Measurements from ENCODE around the gene ACVR1.
"Not testable (repeated sequence)": the region's sequence is repeated elsewhere in the genome, so short reads cannot be mapped to it uniquely, and the experiment has no call there.

ACVR1 gene

DNA sequence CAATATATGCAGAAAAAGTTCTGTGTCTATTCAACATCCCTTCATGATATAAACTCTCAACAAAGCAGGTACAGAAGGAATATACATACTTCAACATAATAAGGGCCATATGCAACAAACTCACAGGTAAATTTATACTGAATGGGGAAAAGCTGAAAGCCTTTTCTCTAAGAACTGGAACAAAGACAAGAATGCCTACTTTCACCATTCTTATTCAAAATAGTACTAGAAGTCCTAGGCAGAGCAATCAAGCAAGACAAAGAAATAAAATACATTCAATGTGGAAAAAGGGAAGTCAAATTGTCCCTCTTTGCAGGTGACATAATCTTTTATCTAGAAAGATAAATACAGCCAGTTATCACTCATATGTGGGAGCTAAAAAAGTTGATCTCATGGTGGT lies 116.3 kb downstream of the ACVR1 start:
- no peak for DNase-seq (ENCODE audit: low read depth)

DNA sequence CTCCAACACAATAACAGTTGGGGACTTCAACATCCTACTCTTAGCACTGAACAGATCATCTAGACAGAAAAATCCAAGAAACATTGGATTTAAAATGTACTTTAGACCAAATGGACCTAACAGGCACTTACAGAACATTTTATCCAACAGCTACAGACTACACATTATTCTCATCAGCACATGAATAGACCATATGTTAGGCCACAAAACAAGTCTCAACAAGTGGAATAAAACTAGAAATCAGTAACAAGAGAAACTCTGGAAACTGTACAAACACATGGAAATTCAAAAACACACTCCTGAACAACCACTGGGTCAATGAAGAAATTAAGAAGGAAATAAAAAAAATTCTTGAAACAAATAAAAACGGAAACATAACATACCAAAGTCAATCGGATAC lies 117.5 kb downstream of the ACVR1 start:
- DNase-seq (ENCODE audit: low read depth), result no peak

DNA sequence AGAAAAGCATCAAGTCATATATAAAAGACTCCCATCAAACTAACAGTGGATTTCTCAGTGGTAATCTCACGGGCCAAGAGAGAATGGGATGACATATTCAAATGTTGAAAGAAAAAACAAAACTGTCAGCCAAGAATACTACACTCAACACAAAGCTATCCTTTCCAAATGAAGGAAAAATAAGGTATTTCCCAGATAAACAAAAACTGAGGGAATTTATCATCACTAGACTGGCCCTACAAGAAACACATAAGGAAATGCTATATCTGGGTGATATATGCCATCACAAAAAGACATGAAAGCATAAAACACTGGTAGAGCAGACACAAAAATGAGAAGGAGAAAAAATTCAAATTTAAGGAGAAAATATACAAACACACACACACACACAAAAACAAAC lies 118.6 kb downstream of the ACVR1 start:
- DNase-seq (ENCODE audit: low read depth), result no peak

DNA sequence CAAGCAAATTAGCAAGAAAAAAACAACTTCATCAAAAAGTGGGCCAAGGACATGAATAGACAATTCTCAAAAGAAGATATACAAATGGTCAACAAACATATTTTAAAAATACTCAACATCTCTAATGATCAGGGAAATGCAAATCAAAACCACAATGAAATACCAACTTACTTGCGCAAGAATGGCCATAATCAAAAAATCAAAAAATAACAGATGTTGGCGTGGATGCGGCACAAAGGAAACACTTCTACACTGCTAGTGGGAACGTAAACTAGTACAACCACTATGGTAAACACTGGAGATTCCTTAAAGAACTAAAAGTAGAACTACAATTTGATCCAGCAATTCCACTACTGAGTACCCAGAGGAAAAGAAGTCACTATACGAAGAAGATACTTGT lies 119.7 kb downstream of the ACVR1 start:
- not testable (repeated sequence) for DNase-seq (ENCODE audit: low read depth)

DNA sequence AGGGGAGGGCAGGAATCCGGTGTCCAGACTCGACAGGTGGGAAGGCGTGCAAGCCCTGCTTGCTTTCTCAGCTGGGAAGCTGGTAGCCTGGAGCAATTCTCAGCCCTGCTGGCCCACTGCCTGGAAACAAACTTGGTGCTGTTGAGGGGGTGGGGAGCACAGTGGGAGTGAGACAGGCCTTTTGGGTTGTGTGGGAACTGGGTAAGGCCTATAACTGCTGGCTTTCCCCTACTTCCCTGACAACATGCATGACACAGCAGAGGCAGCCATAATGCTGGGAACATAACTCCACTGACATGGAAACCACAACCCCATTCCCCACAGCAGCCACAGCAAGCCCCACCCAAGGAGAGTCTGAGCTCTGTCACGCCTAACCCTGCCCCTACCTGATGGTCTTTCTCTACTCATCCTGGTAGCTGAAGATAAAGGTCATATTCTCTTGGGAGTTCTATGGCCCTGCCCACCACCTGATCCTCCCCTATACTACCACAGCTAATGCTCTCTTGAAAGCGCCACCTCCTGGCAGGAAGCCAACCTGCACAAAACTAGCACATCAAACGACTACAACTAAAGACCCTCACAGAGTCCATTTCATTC lies 124.6 kb downstream of the ACVR1 start:
- peak; percentile 11 for DNase-seq (ENCODE audit: low read depth)

DNA sequence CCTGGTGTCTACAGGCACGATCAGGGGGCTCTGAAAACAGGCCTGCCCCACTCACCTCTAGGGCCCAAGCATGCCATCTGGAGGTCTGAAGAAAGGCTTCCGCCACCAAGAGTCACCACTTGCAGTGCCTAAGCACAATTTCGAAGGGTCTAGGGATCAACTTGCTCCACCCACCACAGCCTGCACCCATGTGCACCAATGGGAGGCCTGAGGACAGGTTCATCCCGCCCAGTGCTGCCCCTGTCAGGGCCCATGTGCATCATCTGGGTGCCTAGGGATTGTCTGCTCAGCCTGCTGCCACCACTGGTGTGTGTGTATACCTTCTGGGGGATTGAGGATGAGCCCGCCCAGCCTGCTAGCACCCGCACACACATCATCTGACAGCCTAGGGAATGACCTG lies 126.4 kb downstream of the ACVR1 start:
- DNase-seq (ENCODE audit: low read depth), result no peak

DNA sequence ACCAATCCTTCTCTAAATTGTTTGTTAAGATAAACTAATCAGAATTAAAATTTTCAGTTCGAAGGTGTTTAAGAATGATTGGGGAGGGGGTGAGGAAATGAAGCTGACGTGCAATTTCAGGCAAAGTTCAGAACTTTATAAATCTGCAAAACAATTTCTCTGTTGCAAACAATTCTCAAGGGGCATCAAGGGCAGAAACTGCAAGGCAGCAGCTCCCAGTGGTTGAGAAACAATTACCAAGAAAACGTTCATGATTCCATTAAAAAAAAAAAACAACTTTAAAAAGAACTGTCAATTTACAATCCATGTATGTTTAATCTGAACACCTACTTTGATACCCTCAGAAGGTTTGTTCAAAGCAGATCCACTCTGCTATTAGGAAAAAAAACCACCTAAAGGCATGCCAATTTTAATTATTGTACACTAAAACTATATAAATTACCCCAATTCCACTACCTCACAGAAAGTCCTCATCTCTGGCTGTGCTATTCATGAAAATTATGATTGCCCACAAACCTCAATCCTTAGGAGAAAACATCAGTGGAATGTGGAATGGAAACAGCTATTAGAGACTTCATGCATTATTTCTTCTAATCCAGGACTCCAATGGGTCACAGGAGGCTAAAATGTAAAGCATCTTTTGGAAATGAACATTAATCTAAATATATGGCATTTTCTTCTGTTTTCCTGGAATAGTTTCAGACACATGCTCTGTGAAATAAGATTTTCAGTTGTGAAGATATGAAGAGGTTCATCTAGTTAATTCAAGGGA lies 127.6 kb downstream of the ACVR1 start:
- DNase-seq (ENCODE audit: low read depth), result no peak

DNA sequence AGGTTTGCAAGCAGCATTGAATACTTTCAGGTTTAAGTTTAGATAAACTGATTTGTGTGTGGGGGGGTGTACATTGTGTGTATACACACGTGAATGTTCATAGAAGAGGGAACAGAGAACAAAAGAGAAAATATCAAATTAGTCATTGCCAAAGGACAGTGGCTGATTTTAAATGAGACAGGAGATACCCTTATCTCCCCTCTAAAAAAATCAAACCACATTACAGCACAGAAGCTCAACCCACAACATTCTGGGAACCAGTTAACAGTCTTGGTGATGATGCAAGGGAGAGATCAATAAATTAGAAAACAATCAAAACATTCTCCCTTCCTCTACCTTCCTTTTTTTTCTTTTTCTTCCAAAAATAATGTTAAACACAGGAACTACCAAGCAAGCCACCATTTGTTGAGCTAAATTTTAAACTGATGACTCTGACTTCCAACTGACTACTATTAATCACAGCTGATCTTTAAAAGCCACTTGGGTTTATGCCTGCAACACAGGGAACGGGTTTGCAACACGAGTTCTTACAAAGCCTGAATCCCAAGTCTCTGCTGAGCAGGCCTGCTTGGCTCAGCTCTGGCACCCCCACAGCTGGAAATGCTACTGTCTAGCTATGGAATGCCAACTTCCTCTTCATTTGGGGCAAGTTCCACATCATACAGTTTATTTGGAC lies 128.3 kb downstream of the ACVR1 start:
- no peak for DNase-seq (ENCODE audit: low read depth)

DNA sequence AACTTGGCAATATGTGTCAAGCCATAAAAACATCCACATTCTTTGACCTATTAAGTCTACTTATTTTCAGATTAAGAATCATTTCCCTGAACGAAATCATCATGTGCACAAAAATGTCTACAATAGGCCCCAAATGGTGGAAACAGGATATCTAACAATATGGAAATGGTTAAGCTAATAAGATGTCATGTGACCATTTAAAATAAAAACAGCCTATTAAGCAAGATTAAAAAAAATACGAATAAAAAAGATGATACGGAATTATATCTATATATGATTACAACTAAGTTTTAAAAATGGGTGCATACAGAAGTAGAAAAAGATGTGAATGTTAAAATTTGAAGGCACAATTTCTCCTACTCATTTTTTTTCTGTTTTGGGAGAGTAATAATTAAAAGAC lies 128.8 kb downstream of the ACVR1 start:
- no peak for DNase-seq (ENCODE audit: low read depth)

DNA sequence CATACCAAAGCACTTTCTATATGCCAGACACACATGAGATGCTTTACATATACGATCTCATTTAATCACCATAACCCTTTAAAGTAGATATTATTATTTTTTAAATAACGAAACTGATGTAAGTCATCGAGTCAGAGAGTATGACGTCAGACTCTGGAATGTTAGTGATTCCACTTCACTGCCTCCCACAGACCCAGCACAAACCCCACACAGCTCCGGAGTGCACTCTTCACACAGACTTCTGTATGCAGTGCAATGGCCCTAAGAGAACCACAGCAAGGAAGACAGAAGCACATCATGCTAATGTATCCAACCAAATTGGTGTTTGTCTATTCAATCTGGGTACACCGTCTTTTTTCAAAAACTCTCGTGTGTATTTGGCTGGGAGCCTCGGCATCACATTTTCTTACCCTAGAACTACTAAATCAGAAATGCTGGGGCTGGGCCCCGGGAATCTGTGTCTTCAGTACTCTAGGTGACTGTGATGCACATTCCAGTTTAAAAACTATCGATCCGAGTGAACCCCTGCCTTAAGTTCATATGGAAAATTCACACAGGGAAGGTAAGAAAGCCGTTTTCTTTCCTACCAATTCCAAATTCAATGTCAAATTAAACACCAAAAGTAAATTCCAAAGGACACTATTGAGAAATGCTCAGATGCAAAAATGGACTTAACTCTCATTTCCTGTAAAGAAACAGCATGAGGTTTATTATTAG lies 129.7 kb downstream of the ACVR1 start:
- no peak for DNase-seq (ENCODE audit: low read depth)

DNA sequence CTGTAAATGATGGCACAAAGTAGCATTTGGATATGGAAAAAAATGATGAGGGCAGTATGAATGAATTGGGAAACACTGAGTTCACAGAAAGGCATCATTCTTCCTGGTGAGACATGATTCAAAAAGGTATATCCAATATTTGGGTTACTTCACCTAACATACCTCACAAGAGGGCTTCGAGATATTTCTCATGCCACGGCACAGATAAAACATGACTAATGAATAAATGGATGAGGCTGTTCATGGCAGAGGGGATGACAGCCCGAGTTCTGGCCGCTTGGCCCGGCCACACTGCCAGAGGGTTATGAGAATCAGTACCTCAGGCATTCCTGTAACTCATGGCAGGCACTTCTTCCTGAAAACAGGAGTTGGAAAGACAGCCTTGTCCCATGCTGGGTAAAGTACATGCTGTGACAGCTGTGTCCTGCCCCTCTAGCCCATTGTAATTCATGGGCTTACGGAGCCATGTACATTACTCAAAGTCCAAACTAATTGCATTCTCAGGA lies 131.5 kb downstream of the ACVR1 start:
- DNase-seq (ENCODE audit: low read depth), result no peak

DNA sequence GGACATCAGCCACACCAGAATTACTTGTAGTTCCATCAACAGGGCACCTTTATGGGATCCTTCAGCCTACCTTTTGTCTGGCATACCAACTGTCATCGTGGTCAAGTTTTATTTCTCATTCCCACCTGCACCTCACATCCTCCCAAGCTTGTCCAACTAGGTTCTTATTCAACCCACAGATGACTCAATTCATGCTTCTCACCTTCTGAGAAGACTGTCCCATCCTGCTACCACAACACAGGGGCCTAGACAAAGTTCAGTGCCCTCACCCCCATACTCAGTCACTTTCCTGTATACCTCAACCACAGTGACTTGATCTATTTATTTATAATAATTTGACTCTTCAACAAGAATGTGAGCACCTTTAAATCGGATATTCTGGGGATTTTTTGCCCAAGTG lies 133.1 kb downstream of the ACVR1 start:
- no peak for DNase-seq (ENCODE audit: low read depth)

DNA sequence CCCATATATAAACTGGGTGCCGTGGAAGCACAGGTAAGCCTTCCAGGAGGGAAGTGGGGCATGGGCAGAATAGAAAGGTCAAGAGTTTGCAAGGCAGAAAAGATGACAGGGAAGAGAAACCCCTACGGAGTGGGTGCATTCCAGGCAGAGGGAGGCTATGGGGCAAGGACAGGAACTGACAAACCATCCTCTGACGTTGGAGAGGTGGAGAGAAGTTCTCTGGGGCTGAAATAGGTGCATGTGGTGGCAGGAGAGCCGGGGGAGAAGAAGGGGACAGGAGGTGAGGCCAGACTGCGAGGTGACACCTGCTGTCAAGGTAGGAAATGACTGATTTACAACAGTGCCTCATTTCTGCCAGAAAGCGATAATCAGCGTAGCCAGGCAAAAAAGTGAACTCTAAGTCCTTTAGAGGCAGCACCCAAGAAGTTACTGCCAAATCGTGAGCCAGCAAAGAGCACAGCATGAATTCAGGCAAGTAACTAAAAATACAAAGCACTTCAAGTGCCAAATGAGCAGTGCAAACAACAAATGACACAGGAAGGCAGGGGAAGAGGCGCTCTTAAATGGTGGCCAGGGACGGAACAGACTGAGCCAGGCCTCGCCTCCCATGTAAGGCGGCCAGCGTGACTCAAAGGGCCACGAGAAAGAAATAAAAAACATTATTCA lies 134.2 kb downstream of the ACVR1 start:
- no peak for DNase-seq (ENCODE audit: low read depth)

DNA sequence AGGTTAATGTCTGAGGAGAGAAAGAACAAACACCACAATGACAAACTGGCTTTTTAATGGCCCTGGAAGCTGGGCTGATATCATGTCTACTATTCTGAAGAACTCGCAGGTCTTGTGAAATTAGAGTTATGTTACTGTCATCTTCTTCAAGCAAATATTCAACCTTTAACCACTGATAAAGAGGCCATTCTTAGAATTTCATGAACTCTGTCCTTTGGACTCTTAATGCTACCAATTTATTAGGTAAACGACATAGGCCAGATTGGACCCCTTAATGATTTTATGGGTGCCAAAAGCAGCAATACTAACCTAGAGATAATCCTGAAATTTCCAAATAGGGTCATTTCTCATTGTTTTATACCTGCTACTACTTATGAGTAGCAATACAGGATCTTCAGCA lies 138.5 kb downstream of the ACVR1 start:
- DNase-seq (ENCODE audit: low read depth), result no peak

DNA sequence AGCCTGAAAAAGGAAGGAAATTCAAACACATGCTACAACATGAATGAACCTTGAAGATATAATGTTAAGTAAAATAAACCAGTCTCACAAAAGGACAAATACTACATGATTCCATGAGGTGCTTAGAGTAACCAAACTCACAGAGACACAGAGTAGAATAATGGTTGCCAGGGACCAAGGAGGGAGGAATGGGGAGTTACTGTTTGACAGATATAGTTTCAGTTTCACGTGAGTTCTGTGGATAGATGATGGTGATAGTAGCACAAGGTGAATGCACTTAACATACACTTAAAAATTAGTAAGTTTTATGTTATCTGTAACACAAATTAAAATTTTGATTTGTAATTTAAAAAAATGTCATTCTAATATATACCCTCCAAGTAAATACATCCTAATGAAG lies 140.6 kb downstream of the ACVR1 start:
- no peak for DNase-seq (ENCODE audit: low read depth)

DNA sequence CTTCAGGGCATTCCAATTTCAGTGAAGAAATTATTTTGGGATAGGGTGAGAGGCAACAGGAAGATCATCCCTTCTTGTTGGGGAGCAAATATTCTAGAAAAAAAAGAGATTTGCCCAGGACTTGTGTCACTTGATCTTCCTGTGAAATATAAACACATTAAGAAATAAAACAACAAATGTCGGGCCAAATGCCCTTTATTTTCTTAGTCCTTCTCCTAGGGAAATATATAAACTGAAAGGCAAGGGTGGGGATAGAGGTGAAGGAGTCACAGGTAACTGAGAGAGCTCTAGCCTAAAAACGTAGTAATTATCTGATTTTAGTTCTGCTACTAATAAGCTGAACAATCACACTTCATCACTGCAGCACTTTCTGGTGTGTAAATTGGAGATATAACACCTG lies 142.9 kb downstream of the ACVR1 start:
- DNase-seq (ENCODE audit: low read depth), result no peak

DNA sequence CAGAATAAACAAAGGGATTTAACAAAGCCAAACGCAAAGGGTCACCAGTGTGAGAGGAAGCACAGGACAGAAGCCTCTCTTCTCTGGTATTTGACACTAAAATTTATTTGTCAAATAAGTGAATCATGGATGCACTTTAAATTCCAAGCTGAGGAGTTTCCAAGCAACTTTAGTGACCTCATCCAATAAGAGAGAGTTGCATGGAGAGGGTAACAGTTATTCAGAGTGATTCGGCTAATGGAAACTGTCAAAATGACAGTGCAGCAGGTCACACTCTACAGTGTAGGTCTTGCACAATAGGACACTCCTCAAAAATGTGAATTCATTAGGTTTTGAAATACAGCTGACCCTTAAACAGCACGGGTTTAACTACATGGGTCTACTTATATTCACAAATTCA lies 143.5 kb downstream of the ACVR1 start:
- no peak for DNase-seq (ENCODE audit: low read depth)

DNA sequence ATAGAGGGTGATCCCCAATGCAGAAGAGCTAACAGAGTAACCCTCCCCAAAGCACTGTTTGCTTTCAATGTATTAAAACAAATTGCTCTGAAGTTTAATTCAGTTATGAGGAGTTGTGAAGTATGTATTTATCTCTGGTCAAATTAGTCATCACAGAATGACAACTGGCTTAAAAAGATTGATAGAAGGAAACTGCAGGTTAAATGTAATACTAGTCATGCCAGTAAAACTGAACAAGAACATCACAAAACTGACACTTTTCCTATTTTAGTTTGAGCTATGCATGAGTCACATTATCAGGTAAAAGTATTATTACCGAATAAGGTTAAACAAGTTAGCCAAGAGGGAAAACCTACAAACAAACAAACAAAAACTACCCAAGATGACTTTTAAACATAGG lies 148.4 kb downstream of the ACVR1 start:
- DNase-seq (ENCODE audit: low read depth), result no peak

DNA sequence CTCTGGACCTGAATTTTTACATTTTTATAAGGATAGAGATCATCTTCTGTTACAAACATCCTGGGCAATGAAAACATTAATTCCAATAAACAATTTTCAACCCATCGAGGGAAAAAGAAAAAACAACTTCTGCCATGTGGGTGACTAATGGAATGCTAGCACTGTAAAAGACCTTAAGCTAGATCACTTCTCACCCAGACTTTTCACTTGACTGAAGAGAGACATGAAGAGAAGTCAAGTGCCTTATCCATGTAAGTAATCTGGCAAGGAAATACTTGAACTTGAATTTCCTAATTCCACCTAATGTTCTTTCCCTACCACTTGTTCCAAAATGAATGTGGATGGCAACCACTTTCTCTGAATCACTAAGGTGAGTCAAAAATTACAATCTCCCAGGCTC lies 149.2 kb downstream of the ACVR1 start:
- no peak for DNase-seq (ENCODE audit: low read depth)

DNA sequence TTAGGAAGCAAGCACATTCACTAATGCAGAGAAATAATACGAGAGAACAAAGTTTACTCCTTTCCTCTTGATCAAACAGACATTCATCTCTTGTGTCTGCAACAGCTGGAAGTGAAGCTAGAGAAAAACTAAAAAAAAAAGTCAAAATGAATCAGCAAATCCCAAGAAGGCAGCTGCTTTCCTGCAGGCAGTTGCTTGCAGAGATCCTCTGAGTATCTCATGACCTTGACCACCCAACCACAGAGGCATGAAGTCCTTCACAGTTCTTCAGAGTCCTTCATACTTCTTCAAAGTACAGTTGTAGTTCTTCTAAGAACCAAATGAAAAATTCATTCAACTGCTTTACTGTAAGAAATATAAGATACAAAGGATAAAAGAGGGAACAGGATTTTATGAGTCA lies 150.3 kb downstream of the ACVR1 start:
- DNase-seq (ENCODE audit: low read depth), result no peak

DNA sequence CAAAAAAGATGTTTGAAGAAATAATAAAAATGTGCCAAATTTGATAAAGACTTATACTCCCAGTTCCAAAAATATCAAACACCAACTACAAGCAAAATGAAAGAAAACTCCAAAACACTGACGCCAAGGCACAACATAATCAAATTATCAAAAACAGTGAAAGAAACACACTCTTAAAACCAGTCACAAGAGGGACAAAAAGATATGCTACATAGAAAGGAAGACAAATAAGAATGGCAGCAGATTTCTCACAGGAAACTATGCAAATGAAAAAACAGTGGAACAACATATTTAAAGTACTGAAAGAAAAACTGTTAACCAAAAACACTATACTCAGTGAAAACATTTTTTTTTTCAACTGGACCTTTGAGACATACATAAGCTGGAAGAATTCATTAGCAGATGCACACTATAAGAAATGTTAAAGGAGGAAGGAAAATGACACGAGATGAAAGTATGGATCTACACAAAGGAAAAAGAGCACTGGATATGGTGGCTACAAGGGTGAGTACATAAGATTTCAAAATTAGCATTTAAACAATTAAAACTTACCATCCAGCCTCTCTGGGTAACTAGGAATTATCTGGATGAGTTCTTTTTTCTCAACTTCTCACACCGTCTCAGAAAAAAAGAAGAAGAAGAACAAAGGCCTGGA lies 153.4 kb downstream of the ACVR1 start:
- no peak for DNase-seq (ENCODE audit: low read depth)

DNA sequence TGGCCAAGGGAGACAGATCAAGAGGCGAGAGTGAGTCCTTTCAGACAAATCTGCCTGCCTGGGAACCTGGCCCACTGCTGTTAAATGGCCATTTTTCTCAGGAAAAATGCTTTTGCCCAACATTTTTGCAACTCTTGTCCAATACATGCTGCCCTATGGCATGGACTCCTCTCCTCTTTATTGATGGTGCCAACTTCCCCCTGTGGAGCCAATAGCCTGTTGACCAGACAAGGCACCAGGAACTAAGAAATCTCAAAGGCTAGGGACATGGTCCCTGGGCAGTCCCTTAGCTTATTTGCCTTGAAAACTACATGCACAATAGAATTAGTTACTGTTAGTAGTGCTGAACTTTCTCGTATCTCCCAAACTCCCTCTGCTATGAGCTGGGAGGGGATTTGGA lies 155.6 kb downstream of the ACVR1 start:
- DNase-seq (ENCODE audit: low read depth), result no peak

Data from stimulated activated CD4-positive, alpha-beta T cell treated with anti-CD3 and anti-CD28 coated beads, Interleukin-2, amount 100 ng/mL, for 4 hours (primary cell).